Measurements from ENCODE around the gene DOK3.

The DOK3 gene

GRCh38 chr5:177483994-177484901 lies 25.4 kb downstream of the DOK3 start:
- DNase-seq (ENCODE audit: insufficient read length, low spot score) (no peak), FAIRE-seq (no peak)
- TF ChIP-seq POLR2A (IDR thresholded peaks at IDR 0.05; ENCODE audit: low read depth, low read length), result no peak

GRCh38 chr5:177483042-177483441 lies 26.6 kb downstream of the DOK3 start:
- no peak for FAIRE-seq
- no peak for DNase-seq (ENCODE audit: insufficient read length, low spot score)
- TF ChIP-seq POLR2A (IDR thresholded peaks at IDR 0.05; ENCODE audit: low read depth, low read length), result no peak

GRCh38 chr5:177482359-177482795 lies 27.2 kb downstream of the DOK3 start:
- FAIRE-seq (no peak), DNase-seq (ENCODE audit: insufficient read length, low spot score) (no peak)
- no peak for TF ChIP-seq POLR2A (IDR thresholded peaks at IDR 0.05; ENCODE audit: low read depth, low read length)

GRCh38 chr5:177479774-177480173 lies 29.9 kb downstream of the DOK3 start:
- FAIRE-seq, result no peak
- no peak for DNase-seq (ENCODE audit: insufficient read length, low spot score)
- no peak for TF ChIP-seq POLR2A (IDR thresholded peaks at IDR 0.05; ENCODE audit: low read depth, low read length)

- no peak for TF ChIP-seq POLR2A (IDR thresholded peaks at IDR 0.05; ENCODE audit: low read depth, low read length)
- FAIRE-seq, result no peak
- no peak for DNase-seq (ENCODE audit: insufficient read length, low spot score)
These were observed 30.6 kb downstream of the DOK3 start for GRCh38 chr5:177478711-177479646.

- no peak for FAIRE-seq
- no peak for DNase-seq (ENCODE audit: insufficient read length, low spot score)
- no peak for TF ChIP-seq POLR2A (IDR thresholded peaks at IDR 0.05; ENCODE audit: low read depth, low read length)
These were observed 31.7 kb downstream of the DOK3 start for GRCh38 chr5:177477701-177478477.

GRCh38 chr5:177476531-177477233 lies 32.9 kb downstream of the DOK3 start:
- no peak for FAIRE-seq
- no peak for TF ChIP-seq POLR2A (IDR thresholded peaks at IDR 0.05; ENCODE audit: low read depth, low read length)
- no peak for DNase-seq (ENCODE audit: insufficient read length, low spot score)

- FAIRE-seq, result no peak
- TF ChIP-seq POLR2A (IDR thresholded peaks at IDR 0.05; ENCODE audit: low read depth, low read length), result no peak
- no peak for DNase-seq (ENCODE audit: insufficient read length, low spot score)
These were observed 33.8 kb downstream of the DOK3 start for GRCh38 chr5:177475563-177476427.

GRCh38 chr5:177474846-177475562 lies 34.6 kb downstream of the DOK3 start:
- no peak for FAIRE-seq

GRCh38 chr5:177474002-177474476 lies 35.6 kb downstream of the DOK3 start:
- FAIRE-seq (no peak), DNase-seq (ENCODE audit: insufficient read length, low spot score) (no peak)
- no peak for TF ChIP-seq POLR2A (IDR thresholded peaks at IDR 0.05; ENCODE audit: low read depth, low read length)

More at GRCh38 chr5:177474846-177475562, 34.6 kb downstream of the DOK3 start:
- TF ChIP-seq POLR2A (IDR thresholded peaks at IDR 0.05; ENCODE audit: low read depth, low read length), result peak; percentile 35; the same call in 1 of the 2 replicates
- no peak for DNase-seq (ENCODE audit: insufficient read length, low spot score)

GRCh38 chr5:177473443-177474001 lies 36.1 kb downstream of the DOK3 start, which contains the start of gene DBN1:
TSS of gene DBN1 (minus strand) at chr5:177473634. CDS start at chr5:177473521, 113 bp downstream.
- peak; percentile 75 for TF ChIP-seq POLR2A (IDR thresholded peaks at IDR 0.05; ENCODE audit: low read depth, low read length)
- peak; percentile 69 for DNase-seq (ENCODE audit: insufficient read length, low spot score)
- no peak for FAIRE-seq

Data from H54 (cell line).